22Rv1 (cell line): ENCODE data around the gene MYH13.

Experiments used
- CTCF ChIP-seq: fragments of 450-650 bp; IDR thresholded peaks from 2 replicates; pipeline ENCODE4 v1.5.1; 2017; ENCODE audit warnings: mild to moderate bottlenecking
- ZFX ChIP-seq: fragments of 450-650 bp; IDR thresholded peaks from 2 replicates; pipeline ENCODE4 v1.6.1; 2017; ENCODE audit warnings: antibody characterized with exemption, borderline replicate concordance

GRCh38 chr17:10318535-10318934 is 54.3 kb downstream of the MYH13 start:
- TF ChIP-seq CTCF (no peak), ZFX (no peak)
